Memory B cell (primary cell): ENCODE results near the gene ATAD5.

ENCODE experiments used
- ATAC-seq: fragments of 150-1000 bp; cut with Tn5 transposase; 2 replicates; pipeline ENCODE4 v1.10.0; 2021; ENCODE audit warnings: low read depth, mild to moderate bottlenecking, moderate library complexity
- DNase-seq, 2 donors: peaks; one replicate each; pipeline ENCODE4 v3.0.0; 2022; ENCODE audit warnings: low spot score in 2 of 2
- H3K27ac Mint-ChIP-seq: one replicate; pipeline ENCODE4 v1.8.0; 2022; ENCODE audit warnings: mild to moderate bottlenecking, moderate library complexity, mixed read lengths
- H3K27me3 Mint-ChIP-seq: one replicate; pipeline ENCODE4 v1.8.0; 2022; ENCODE audit warnings: mixed read lengths
- H3K36me3 Mint-ChIP-seq: one replicate; pipeline ENCODE4 v1.8.0; 2022; ENCODE audit warnings: mild to moderate bottlenecking, mixed read lengths
- H3K4me1 Mint-ChIP-seq: one replicate; pipeline ENCODE4 v1.8.0; 2022; ENCODE audit warnings: mixed read lengths
- H3K4me3 Mint-ChIP-seq: one replicate; pipeline ENCODE4 v1.8.0; 2022; ENCODE audit warnings: mild to moderate bottlenecking, moderate library complexity, mixed read lengths
- H3K9me3 Mint-ChIP-seq: one replicate; pipeline ENCODE4 v1.8.0; 2022; ENCODE audit warnings: mixed read lengths

Gene ATAD5

GRCh38 chr17:30832438-30833124 lies 815 bp downstream of the ATAD5 start:
- Mint-ChIP-seq H3K27ac (peak overlapping the region; percentile 79), H3K4me1 (peaks cover 17% of the 10 kb centered on the region), H3K9me3 (no peaks in the 10 kb centered on the region), H3K27me3 (no peaks in the 10 kb centered on the region), H3K36me3 (no peaks in the 10 kb centered on the region), H3K4me3 (peak overlapping the region; percentile 93)
- ATAC-seq (no peak), DNase-seq (no peak)

DNA sequence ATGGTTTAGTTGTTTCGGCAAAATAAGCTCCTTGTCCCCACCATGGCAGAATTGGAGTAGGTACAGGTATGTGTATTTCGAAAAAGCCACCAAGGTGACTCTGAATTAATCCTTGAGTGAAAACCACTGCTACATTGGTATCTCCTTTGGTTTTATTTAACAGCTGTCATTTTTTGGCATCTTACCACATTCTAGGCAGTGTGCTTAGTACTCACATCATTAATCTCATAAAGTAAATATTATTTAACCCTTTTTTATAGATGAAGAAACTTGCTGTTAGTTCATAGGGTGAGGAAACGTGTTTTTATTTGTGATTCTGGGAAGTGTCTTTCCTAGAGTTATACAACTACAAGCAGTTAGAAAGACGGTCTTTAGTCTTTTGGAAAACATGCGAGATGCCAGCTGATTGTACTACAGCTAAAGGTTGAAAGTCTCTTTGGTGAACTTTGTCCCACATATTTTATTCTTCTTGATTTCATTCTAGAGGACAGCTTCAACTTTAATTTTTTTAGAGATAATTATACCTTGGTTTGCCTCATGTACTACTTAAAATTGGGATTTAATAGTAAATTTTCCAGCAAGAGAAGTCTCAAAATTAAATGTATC lies 6.5 kb downstream of the ATAD5 start:
- Mint-ChIP-seq H3K4me1 (no peaks in the 10 kb centered on the region), H3K36me3 (peaks cover 7% of the 10 kb centered on the region), H3K9me3 (no peaks in the 10 kb centered on the region), H3K27ac (no peak overlapping the region), H3K27me3 (no peaks in the 10 kb centered on the region), H3K4me3 (no peak overlapping the region)
- ATAC-seq: no peak
- DNase-seq: no peak

- Mint-ChIP-seq H3K4me1 (no peaks in the 10 kb centered on the region), H3K9me3 (no peaks in the 10 kb centered on the region), H3K4me3 (no peak overlapping the region), H3K27ac (no peak overlapping the region), H3K36me3 (peaks cover 7% of the 10 kb centered on the region), H3K27me3 (no peaks in the 10 kb centered on the region)
- ATAC-seq: peak; percentile 59
- no peak for DNase-seq
Observed at GRCh38 chr17:30840771-30841170, 9.0 kb downstream of the ATAD5 start.

GRCh38 chr17:30848021-30848420 lies 16.3 kb downstream of the ATAD5 start:
- Mint-ChIP-seq H3K27me3 (no peaks in the 10 kb centered on the region), H3K36me3 (no peaks in the 10 kb centered on the region), H3K27ac (no peak overlapping the region), H3K4me1 (no peaks in the 10 kb centered on the region), H3K4me3 (no peak overlapping the region), H3K9me3 (no peaks in the 10 kb centered on the region)
- DNase-seq (no peak), ATAC-seq (no peak)

GRCh38 chr17:30854146-30854545 lies 22.4 kb downstream of the ATAD5 start:
- H3K4me3 Mint-ChIP-seq: no peak overlapping the region
- H3K4me1 Mint-ChIP-seq: no peaks in the 10 kb centered on the region
- H3K27me3 Mint-ChIP-seq: no peaks in the 10 kb centered on the region

DNA sequence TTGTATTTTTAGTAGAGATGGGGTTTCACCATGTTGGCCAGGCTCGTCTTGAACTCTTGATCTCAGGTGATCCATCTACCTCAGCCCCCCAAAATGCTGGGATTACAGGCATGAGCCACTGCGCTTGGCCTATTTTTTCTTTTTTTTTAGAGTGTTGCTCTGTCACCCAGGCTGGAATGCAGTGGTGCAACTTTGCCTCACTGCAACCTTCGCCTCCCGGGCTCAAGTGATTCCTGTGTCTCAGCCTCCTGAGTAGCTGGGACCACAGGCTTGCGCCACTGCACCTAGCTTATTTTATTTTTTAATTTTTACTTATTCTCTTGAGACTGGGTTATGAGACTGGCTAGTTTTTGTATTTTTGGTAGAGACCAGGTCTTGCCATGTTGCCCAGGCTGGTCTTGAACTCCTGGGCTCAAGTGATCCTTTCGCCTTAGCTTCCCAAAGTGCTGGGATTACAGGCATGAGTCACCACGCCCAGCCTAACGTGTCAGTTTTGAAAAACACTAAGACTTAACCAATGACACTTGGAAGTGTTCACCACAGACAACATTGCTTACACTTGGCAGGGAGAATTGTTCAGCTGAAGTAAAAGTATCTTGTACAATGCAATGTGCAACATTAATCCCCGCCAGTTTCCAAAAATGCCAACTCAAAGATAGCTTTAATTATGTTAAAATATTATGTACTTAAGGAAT lies 26.9 kb downstream of the ATAD5 start:
- Mint-ChIP-seq H3K4me1 (no peaks in the 10 kb centered on the region), H3K36me3 (peaks cover 5% of the 10 kb centered on the region), H3K9me3 (no peaks in the 10 kb centered on the region), H3K27ac (no peak overlapping the region), H3K27me3 (no peaks in the 10 kb centered on the region), H3K4me3 (no peak overlapping the region)
- no peak for DNase-seq
- ATAC-seq: no peak

More at GRCh38 chr17:30854146-30854545, 22.4 kb downstream of the ATAD5 start:
- Mint-ChIP-seq H3K36me3 (peaks cover 7% of the 10 kb centered on the region), H3K9me3 (no peaks in the 10 kb centered on the region), H3K27ac (no peak overlapping the region)
- no peak for DNase-seq
- no peak for ATAC-seq

DNA sequence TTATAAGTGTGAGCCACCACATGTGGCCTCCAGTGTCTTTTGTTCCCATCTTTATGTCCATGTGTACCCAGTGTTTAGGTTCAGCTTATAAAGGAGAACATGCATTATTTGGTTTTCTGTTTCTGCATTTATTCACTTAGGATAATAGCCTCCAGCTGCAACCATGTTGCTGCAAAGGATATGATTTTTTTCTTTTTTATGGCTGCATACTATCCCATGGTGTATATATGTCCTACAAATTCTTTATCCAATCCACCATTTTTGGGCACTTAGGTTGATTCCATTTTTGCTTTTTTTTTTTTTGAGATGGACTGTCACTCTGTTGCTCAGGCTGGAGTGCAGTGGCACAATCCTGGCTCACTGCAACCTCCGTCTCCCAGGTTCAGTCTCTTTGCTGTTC lies 32.9 kb downstream of the ATAD5 start:
- Mint-ChIP-seq H3K36me3 (peaks cover under 1% of the 10 kb centered on the region), H3K27ac (no peak overlapping the region), H3K27me3 (no peaks in the 10 kb centered on the region), H3K4me3 (no peak overlapping the region), H3K9me3 (no peaks in the 10 kb centered on the region), H3K4me1 (no peaks in the 10 kb centered on the region)
- no peak for ATAC-seq
- no peak for DNase-seq

GRCh38 chr17:30869005-30869404 lies 37.2 kb downstream of the ATAD5 start:
- DNase-seq (no peak), ATAC-seq (no peak)
- no peaks in the 10 kb centered on the region for H3K27me3 Mint-ChIP-seq
- no peaks in the 10 kb centered on the region for H3K4me1 Mint-ChIP-seq
- H3K27ac Mint-ChIP-seq: no peak overlapping the region
- no peaks in the 10 kb centered on the region for H3K9me3 Mint-ChIP-seq
- no peak overlapping the region for H3K4me3 Mint-ChIP-seq
- peaks cover 9% of the 10 kb centered on the region for H3K36me3 Mint-ChIP-seq

DNA sequence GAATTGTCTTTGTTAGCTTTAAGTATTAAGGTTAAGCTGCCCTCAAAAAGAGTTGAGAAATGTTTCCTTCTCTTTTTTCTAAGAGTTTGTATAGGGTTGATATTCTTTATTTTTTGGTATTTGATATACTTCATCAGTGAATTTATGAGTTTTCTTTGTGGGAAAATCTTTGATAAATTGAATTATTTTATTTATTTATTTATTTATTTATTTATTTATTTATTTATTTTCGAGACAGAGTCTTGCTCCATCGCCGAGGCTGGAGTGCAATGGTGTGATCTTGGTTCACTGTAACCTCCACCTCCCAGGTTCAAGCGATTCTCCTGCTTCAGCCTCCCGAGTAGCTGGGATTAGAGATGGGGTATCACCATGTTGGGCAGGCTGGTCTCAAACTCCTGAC lies 54.4 kb downstream of the ATAD5 start:
- ATAC-seq (no peak), DNase-seq (no peak)
- no peak overlapping the region for H3K4me3 Mint-ChIP-seq
- H3K4me1 Mint-ChIP-seq: no peaks in the 10 kb centered on the region
- no peak overlapping the region for H3K27ac Mint-ChIP-seq
- no peaks in the 10 kb centered on the region for H3K36me3 Mint-ChIP-seq
- no peaks in the 10 kb centered on the region for H3K27me3 Mint-ChIP-seq
- no peaks in the 10 kb centered on the region for H3K9me3 Mint-ChIP-seq

- H3K9me3 Mint-ChIP-seq: no peaks in the 10 kb centered on the region
- H3K36me3 Mint-ChIP-seq: peaks cover 4% of the 10 kb centered on the region
- H3K4me3 Mint-ChIP-seq: no peak overlapping the region
- ATAC-seq (no peak), DNase-seq (no peak)
- no peaks in the 10 kb centered on the region for H3K4me1 Mint-ChIP-seq
- no peaks in the 10 kb centered on the region for H3K27me3 Mint-ChIP-seq
- H3K27ac Mint-ChIP-seq: peak overlapping the region; percentile 40
Observed at GRCh38 chr17:30894236-30894635, 62.5 kb downstream of the ATAD5 start.

GRCh38 chr17:30897311-30897710 lies 65.5 kb downstream of the ATAD5 start:
- H3K4me3 Mint-ChIP-seq: no peak overlapping the region

GRCh38 chr17:30905742-30906100 lies 74.0 kb downstream of the ATAD5 start:
- Mint-ChIP-seq H3K36me3 (peaks cover 8% of the 10 kb centered on the region), H3K4me1 (peaks cover 31% of the 10 kb centered on the region), H3K27ac (peak overlapping the region; percentile 91), H3K9me3 (no peaks in the 10 kb centered on the region), H3K27me3 (no peaks in the 10 kb centered on the region), H3K4me3 (peak overlapping the region; percentile 87)
- ATAC-seq (peak; percentile 20), DNase-seq (no peak)

More at GRCh38 chr17:30897311-30897710, 65.5 kb downstream of the ATAD5 start:
- H3K9me3 Mint-ChIP-seq: no peaks in the 10 kb centered on the region
- no peak for DNase-seq
- no peak overlapping the region for H3K27ac Mint-ChIP-seq
- H3K36me3 Mint-ChIP-seq: peaks cover 10% of the 10 kb centered on the region
- no peak for ATAC-seq
- no peaks in the 10 kb centered on the region for H3K27me3 Mint-ChIP-seq
- H3K4me1 Mint-ChIP-seq: peaks cover 7% of the 10 kb centered on the region

DNA sequence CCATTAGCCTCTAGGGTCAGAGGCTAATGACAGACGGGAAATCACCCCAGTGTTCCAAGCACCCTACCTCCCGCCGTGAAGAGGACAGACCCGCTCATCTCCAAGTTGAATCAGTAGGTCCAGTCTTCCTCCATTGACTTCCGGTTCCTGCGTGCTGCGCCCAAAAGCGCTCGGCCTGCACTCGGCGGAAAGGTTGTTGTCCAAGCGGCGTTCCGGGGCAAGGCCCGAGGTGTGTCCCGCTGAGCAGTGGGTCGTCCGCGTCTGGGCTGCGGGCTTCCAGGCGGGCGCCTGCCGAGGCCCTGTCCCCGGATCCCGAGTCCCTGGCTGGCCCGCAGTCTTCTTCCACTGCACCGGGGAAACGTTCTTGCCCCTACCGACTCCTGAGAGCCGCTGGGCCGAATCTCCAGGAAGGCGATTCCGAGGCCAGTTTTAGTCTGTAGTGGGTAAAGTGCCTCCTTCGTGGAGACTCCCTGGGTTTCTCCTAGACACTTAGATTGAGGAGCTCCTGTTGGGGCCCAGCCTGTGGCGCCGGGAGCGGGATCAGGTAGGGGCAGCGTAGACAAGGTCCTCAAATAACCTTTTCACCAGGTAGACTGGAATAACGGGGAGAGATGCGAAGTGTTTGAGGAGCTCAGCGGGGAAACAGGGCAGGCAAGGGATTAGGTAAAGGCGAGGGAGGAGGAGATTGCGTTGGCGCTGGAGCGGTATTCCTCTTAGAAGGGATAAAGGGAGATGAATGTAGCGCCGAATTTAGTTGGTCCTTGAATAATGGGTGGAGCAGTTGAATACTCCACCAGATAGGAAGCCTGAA lies 74.5 kb downstream of the ATAD5 start, which contains the start of gene TEFM:
TSS of gene TEFM (minus strand) at position 138 of the 811 bp plus-strand sequence. CDS start at position 98, 40 bp downstream.
- DNase-seq (peak; percentile 87 to 97), ATAC-seq (peak; percentile 96)
- no peaks in the 10 kb centered on the region for H3K27me3 Mint-ChIP-seq
- H3K36me3 Mint-ChIP-seq: peaks cover 8% of the 10 kb centered on the region
- H3K4me1 Mint-ChIP-seq: peaks cover 29% of the 10 kb centered on the region
- H3K27ac Mint-ChIP-seq: peak within 1 kb of the TSS; percentile 91
- H3K4me3 Mint-ChIP-seq: peak within 1 kb of the TSS; percentile 87
- H3K9me3 Mint-ChIP-seq: no peaks in the 10 kb centered on the region
